Psoas muscle (tissue), 8 donors: ENCODE measurements around the gene PAK5. TPM values are rescaled to one million over a fixed set of nuclear protein-coding genes. Genes with fewer than 3 reads are reported as not detected.

Experiments used
- ATAC-seq, 4 donors: fragments of 200-7000 bp; cut with Tn5 transposase; one replicate each; pipeline ENCODE4 v1.9.1; 2020; ENCODE audit warnings: moderate library complexity in 3 of 4, mild to moderate bottlenecking in 2 of 4
- DNase-seq, 2 donors: peaks; one replicate each; pipeline ENCODE4 v3.0.0-alpha.2; 2020
- H3K27ac ChIP-seq: fragments of 200-600 bp; one replicate; pipeline ENCODE4 v1.8.0; 2022
- H3K27me3 ChIP-seq, 3 donors: fragments of 200-600 bp in 1 of 3; one replicate each; pipeline versions ENCODE4 v1.6.1 to v1.8.0; 2013 to 2022; ENCODE audit warnings: low read length in 2 of 3, mild to moderate bottlenecking in 2 of 3, moderate library complexity in 1 of 3; ENCODE audit not compliant: insufficient read depth in 3 of 3
- H3K36me3 ChIP-seq, 2 donors: fragments of 200-600 bp in 1 of 2; one replicate each; pipeline versions ENCODE4 v1.6.1 to v1.8.0; 2013 to 2022; ENCODE audit warnings: low read depth in 1 of 2, mild to moderate bottlenecking in 1 of 2, moderate library complexity in 1 of 2; ENCODE audit not compliant: insufficient read depth in 1 of 2
- H3K4me1 ChIP-seq: fragments of 200-600 bp; one replicate; pipeline ENCODE4 v1.8.0; 2022
- H3K4me3 ChIP-seq: fragments of 200-600 bp; one replicate; pipeline ENCODE4 v1.8.0; 2022; ENCODE audit warnings: mild to moderate bottlenecking
- H3K9me3 ChIP-seq: fragments of 200-600 bp; one replicate; pipeline ENCODE4 v1.8.0; 2022
- WGBS, 3 donors: extraction: QIAGEN DNeasy Blood & Tissue Kit; methylation state at CpG; one replicate each; pipeline versions ENCODE4 v1.1.6 to v1.1.7; 2013; 5-methylcytosine and 5-hydroxymethylcytosine counted together
- intact Hi-C, 2 donors: fragments of 100-400 bp; cut with DNase I; formaldehyde crosslinking; loops; one replicate each; pipeline versions ENCODE4 v1.11.0 to v1.14.2; 2022
- polyA plus RNA-seq, 3 donors: library from polyadenylated mRNA; stranded (reverse); fragments of 200-250 nt; gene quantifications; one replicate each; pipeline ENCODE4 v1.2.3, GENCODE V29; 2013
- total RNA-seq, 4 donors: library from RNA; stranded (reverse); fragmentation: NEBNext Ultra II Directional in 2 of 4; extraction: Animal tissue kit (Norgen Biotek cat#: 25700) in 2 of 4; gene quantifications; one replicate each; pipeline versions ENCODE4 v1.2.1 to v1.2.4, GENCODE V29; 2021 to 2023
- TF ChIP-seq, protein P1 (sequence below): fragments of 200-600 bp; IDR thresholded peaks from one replicate; pipeline ENCODE4 v1.8.0; 2022; ENCODE audit warnings: antibody characterized with exemption
- donor health status: healthy with polysubstance abuse.
- donor health status: DM: no; HTN: no; CAD: no; lungs with moderate emphysema.
- donor health status: Bipolar disorder and iron deficiency.
- donor health status: healthy.
- donor health status: DM: yes; HTN: yes; CAD: no.
- donor health status: DM: no; HTN: no; CAD: no.
- donor health status: DM: no; HTN: no; CAD: no.
- donor health status: DM: yes; HTN: yes; CAD: no.

PAK5 gene
- total and polyA plus RNA-seq, 7 donors = 0.01 TPM; not detected in 6

GRCh38 chr20:9510911-9511310 is 328.0 kb downstream of the PAK5 start:
- no peak for ATAC-seq
- H3K27ac ChIP-seq = no peak overlapping the region
- TF ChIP-seq, protein P1, sequence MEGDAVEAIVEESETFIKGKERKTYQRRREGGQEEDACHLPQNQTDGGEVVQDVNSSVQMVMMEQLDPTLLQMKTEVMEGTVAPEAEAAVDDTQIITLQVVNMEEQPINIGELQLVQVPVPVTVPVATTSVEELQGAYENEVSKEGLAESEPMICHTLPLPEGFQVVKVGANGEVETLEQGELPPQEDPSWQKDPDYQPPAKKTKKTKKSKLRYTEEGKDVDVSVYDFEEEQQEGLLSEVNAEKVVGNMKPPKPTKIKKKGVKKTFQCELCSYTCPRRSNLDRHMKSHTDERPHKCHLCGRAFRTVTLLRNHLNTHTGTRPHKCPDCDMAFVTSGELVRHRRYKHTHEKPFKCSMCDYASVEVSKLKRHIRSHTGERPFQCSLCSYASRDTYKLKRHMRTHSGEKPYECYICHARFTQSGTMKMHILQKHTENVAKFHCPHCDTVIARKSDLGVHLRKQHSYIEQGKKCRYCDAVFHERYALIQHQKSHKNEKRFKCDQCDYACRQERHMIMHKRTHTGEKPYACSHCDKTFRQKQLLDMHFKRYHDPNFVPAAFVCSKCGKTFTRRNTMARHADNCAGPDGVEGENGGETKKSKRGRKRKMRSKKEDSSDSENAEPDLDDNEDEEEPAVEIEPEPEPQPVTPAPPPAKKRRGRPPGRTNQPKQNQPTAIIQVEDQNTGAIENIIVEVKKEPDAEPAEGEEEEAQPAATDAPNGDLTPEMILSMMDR = no peak
- 44 to 73% (median 66%) methylated on average over 5 of the region's 5 CpGs for WGBS, 3 donors
- H3K27me3 ChIP-seq = peaks cover 10 to 78% (median 21%) of the 10 kb centered on the region in 3 donors
- no peak for DNase-seq
- H3K4me1 ChIP-seq = no peaks in the 10 kb centered on the region
- intact Hi-C loops = no loop called here
- H3K36me3 ChIP-seq = no peaks in the 10 kb centered on the region
- no peak overlapping the region for H3K4me3 ChIP-seq
- H3K9me3 ChIP-seq = no peaks in the 10 kb centered on the region

DNA sequence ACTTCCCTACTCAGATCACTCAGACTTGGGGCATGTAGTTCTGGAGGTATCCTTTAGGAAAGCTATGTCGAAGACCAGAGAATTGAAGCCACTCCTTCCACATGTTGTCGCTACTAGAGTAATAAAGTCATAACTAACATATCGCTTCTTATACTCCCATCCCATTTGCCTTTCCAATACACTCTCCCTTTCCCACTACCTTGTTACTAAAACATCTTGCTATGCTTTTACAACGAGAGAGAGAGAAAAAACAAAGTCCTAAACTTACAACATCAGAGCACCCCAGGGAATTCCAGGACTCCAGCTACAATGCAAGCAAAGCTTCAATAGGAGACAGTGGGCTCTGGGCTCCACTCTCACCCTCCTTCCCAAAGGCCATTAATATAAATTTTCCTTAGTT is 329.6 kb downstream of the PAK5 start:
- DNase-seq = no peak
- 22 to 29% (median 24%) methylated on average over 4 of the region's 4 CpGs for WGBS, 3 donors
- Histone ChIP-seq H3K27me3 (peaks cover 6 to 72% (median 12%) of the 10 kb centered on the region in 3 donors), H3K36me3 (no peaks in the 10 kb centered on the region), H3K9me3 (no peaks in the 10 kb centered on the region), H3K4me3 (no peak overlapping the region), H3K4me1 (no peaks in the 10 kb centered on the region), H3K27ac (no peak overlapping the region)
- no peak for ATAC-seq
- intact Hi-C loops = no loop called here
- TF ChIP-seq, protein P1 = no peak

- ATAC-seq (no peak), DNase-seq (no peak)
- 6 to 15% (median 8%) methylated on average over 27 to 30 of the region's 30 CpGs for WGBS, 3 donors
- intact Hi-C loops = no loop called here
- Histone ChIP-seq H3K36me3 (no peaks in the 10 kb centered on the region), H3K27ac (no peak overlapping the region), H3K27me3 (peaks cover 6 to 70% (median 12%) of the 10 kb centered on the region in 3 donors), H3K9me3 (no peaks in the 10 kb centered on the region), H3K4me3 (no peak overlapping the region), H3K4me1 (no peaks in the 10 kb centered on the region)
- TF ChIP-seq, protein P1 = no peak
Measured at GRCh38 chr20:9508696-9509178, 330.1 kb downstream of the PAK5 start.

DNA sequence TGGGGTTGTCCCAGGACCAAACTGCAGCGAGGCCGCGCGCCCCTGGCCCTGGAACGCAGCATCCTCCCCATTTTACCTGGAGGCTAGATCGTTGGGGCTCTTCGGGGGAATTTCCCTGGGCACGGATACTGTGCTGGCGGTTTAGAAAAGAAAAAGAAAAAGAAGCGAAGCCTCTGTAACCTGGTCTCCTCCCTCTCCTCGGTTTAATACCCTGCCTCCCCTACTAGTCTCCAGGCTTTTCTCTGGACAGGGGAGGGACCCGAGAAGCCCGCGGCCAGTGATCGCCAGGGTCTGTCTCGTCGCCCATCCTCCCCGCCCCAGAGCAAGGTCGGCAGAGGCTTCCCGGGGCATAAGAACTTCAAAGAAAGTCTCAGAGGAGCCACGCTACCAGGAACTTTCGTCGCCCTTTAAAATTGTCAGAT is 330.6 kb downstream of the PAK5 start:
- H3K27ac ChIP-seq = no peak overlapping the region
- 2 to 7% (median 5%) methylated on average over 19 to 23 of the region's 23 CpGs for WGBS, 3 donors
- no peaks in the 10 kb centered on the region for H3K36me3 ChIP-seq
- no peaks in the 10 kb centered on the region for H3K4me1 ChIP-seq
- ATAC-seq = no peak
- no peak overlapping the region for H3K4me3 ChIP-seq
- TF ChIP-seq, protein P1 = no peak
- intact Hi-C loops = no loop called here
- no peak for DNase-seq
- H3K9me3 ChIP-seq = no peaks in the 10 kb centered on the region
- peaks cover 6 to 65% (median 12%) of the 10 kb centered on the region in 3 donors for H3K27me3 ChIP-seq
